NCI-H510A treated with DMSO at 0.1 percent for 48 hours (cell line): Measurements from ENCODE around the gene CLEC18B.
"Not testable (repeated sequence)": the region's sequence is repeated elsewhere in the genome, so short reads cannot be mapped to it uniquely, and the experiment has no call there.

Experiments
- DNase-seq: peaks from one replicate; lab custom pipeline; 2025; lab: John Stamatoyannopoulos, UW

CLEC18B gene

DNA sequence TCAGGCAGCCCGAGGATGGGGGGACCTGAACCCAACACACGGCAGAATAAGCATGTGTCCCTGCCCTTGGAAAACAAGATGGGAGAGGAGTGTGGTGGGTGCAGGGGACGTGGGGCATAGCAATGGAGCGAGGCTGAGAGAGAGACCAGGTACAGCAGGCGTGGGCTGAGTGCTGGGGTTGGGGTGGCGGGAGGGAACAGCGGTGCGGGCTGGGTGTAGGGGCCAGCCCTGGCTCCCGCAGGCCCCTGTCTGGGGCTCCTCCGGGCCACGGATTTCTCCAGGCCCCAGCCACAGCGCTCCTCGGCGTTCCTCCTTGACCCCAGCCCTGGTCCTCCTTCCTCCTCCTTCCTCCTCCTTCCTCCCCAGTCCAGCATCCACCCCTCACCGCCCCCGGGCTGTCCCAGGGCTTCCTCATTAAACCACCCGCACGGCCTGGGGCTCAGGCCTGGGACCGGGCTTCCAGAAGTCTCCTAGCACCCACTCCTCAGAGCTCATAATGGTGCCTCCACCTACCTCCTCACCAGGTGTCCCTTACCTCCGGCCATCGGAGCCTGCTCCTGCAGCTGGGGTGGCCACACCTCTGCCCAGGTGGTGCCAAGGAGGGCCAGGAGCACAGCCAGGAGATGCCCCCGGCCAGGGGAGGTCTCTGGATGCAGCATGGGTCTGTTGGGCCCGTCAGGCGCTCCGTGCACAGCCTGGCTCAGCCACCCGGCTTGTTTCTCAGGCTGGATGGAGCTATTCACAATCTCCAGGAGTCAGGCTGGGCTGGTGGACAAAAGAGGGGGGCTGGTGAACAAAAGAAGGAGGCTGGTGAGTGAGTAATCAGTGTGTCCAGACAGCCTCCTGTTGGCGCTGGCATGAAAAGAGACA lies at the start of gene CLEC18B:
Gene CLEC18B, minus strand, starts transcription at position 867 of the 870 bp plus-strand sequence. Its CDS starts 208 bp downstream, at position 659.
- DNase-seq = not testable (repeated sequence)

GRCh38 chr16:74469946-74470478 lies 48.7 kb upstream of the CLEC18B start:
- DNase-seq = no peak

DNA sequence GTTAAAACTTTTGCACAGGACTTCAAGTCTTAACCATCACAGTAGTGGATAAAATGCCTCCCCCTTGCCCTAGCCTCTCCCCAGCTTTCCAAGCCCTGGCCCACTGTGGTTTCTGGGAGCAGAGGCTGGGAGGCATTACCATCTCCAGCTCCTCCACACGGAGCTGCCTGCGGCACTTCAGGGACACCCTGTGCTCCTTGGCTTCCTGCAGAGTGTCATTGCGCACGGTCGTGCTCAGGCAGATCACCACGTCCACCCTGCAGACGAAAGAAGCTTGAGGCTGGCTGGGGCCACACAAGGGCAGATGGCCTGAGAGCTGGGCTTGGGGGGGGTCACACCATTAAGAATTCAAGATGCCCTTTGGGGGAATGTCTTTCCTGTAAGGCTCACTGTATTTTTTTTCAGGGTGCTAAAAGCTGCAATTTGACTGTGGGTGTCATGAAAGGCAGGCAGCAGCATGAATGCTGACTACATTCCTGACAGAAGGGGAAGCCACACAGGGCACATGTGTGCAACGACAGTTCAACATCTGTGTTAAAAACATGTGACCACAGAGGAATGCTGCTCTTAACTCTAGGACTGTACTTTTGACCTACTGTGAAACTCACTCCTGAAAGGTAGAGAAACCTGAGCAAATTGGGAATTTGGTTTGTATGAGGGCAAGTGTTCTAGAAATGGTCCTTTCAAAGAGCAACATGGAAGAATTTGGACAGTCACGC lies 47.7 kb upstream of the CLEC18B start:
- DNase-seq = no peak

GRCh38 chr16:74466872-74467271 lies 45.6 kb upstream of the CLEC18B start:
- no peak for DNase-seq

GRCh38 chr16:74465851-74466685 lies 44.8 kb upstream of the CLEC18B start:
- no peak for DNase-seq

DNA sequence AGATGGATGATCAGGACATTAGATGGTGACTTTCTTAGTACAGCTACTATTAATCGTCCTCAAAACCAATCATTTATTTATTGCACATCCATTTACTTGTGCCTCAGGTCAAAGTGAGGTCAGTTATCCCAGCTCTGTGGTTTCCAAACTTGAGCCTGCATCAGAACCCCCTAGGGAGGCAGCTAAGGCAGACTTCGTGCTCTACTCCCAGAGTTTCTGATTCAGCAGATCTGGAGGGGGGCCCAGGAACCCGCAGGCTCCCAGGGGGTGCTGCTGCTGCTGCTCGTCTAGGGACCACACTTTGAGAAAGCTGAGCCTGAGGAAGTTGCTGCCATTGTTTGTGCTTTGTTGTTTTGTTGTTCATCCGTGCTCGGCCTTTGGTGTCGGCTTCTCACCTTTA lies 44.0 kb upstream of the CLEC18B start:
- no peak for DNase-seq

- DNase-seq = no peak
Measured at GRCh38 chr16:74463888-74464287, 42.6 kb upstream of the CLEC18B start.

DNA sequence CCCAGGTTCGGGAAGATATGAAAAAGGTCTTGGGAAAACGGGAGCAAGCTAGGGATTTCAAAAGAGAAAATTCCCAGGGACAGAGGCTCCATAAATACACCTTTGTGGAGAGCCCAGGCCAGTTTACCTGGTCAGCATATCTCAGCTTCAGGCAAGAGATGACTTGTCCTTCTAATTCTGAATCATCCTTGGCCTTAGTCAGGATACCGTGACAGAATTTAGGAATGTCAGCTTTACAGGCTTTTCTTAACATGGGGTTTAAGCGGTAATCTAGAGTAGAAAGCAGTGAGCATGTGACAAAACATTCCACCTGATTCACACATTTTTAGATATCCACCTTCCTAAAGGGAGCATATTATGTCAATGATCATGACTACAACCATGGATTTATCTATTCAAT lies 41.1 kb upstream of the CLEC18B start:
- no peak for DNase-seq

- no peak for DNase-seq
Measured at GRCh38 chr16:74461826-74462225, 40.5 kb upstream of the CLEC18B start.

- no peak for DNase-seq
Measured at GRCh38 chr16:74460542-74460941, 39.3 kb upstream of the CLEC18B start.

DNA sequence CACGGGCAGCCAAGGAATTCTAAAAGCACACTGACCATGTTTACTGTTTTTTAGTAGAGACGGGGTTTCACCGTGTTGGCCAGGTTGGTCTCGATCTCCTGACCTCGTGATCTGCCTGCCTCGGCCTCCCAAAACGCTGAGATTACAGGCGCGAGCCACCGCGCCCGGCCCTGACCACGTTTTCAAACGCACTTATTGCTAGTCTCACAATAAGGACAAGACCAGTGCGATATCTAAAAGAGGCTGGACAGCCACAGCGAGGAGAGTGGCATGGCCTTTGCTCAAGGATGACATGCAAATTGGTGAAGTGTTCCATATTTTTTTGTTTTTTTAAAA lies 35.0 kb upstream of the CLEC18B start:
- no peak for DNase-seq

DNA sequence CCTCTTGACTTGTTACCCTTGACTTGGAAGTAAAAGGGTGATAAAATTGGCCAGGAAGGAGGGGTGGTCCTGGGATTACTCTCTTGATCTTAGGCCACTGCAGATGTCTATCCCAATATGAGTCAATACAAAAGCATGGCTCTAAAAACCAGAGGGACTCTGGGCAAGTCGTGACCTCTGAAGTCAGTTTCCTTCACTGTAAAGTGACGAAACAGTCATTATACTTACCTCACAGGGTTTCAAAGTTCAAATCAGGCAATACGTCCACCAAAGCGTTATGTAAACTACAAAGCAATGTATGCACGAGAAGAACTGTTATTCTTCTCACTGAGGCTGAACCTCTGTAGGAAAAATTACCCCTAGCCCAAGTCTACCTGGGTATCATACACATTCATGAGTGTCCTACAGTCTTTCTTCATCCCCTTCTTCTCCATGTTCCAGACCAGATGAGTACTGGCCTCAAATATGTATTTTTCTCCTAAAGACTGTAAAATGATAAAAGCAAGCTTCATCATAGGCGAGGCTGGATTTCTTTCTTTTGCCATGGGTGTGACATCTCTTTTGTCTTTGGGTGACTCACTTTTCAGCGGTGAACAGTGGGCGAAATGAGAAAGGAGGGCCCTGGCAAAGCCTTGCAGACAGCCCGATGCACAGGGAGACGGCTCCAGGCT lies 34.5 kb upstream of the CLEC18B start:
- DNase-seq = no peak

GRCh38 chr16:74455213-74455612 lies 33.9 kb upstream of the CLEC18B start:
- DNase-seq = no peak

DNA sequence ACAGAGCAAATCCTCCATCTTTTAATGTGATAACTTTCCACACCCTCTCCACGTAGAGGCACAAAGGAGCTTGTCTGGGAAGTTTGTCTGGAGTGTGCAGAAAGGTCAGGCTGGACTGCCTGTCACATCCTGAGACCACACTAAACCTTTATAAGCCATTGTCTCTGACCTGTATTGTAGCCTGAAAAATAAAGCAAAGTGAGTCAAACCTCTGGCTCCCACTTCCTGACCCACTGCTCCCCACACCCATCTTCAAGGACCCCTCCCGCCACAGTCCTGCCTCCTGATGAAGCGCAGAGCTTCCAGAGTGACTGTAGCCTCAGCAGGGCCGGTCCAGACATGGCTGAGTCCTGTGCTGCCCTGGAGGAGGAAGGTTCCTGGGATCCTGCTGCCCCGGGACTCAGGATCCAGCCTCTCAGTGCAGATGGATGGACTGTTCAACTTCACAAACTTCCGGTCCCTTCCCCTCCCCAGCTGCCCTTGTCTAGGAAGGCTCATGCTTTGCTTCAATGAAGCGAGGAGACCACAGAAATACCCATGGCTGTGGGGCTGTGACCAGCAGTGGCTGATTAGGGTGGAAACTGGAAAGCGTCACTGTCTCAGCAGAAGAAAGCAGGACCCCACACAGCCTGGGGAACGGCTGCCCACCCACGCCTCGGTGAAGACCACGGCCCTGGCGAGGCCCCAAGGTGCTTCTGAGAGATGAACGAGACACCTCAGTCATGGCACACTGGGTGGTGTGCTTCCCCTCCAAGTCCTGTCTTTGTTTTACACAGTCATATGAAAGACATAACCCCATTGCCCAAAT lies 30.9 kb upstream of the CLEC18B start:
- DNase-seq = no peak

- no peak for DNase-seq
Measured at GRCh38 chr16:74450967-74451760, 29.9 kb upstream of the CLEC18B start.

- no peak for DNase-seq
Measured at GRCh38 chr16:74450236-74450635, 29.0 kb upstream of the CLEC18B start.

DNA sequence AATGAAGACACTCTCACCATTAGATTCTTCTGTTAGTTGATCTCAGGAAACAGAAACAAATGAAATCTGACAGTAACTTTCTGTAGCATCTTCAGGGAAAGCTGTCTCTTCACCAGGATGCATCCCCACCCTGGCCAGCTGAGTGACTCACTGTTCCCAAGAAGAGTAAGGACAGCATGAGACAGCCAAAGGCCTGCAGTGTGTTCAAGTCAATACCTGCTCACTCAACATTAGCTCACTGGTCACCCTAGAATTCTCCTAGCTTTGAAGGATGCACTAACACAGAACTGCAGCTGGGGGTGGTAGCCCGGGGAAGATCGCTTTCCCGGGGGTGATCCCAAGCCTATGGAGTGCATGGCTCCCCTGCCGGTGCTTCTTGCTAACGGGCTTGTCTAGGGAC lies 28.2 kb upstream of the CLEC18B start:
- no peak for DNase-seq

DNA sequence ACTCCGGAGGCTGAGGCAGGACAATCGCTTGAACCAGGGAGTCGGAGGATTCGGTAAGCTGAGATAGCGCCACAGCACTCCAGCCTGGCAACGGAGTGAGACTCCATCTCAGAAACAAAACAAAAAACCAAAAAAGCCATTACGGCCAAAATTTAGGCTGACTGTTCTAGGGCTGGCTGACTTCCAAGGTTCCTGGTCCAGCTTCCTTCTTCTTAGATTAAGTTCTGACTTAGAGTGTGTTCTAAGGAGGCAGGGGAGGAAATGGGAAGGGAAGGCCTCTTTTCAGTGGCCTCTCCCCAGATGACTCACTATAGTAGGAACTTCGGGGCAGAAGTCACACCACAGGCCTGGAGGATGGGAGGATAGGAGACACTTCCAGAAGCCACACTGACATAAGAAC lies 27.7 kb upstream of the CLEC18B start:
- no peak for DNase-seq

DNA sequence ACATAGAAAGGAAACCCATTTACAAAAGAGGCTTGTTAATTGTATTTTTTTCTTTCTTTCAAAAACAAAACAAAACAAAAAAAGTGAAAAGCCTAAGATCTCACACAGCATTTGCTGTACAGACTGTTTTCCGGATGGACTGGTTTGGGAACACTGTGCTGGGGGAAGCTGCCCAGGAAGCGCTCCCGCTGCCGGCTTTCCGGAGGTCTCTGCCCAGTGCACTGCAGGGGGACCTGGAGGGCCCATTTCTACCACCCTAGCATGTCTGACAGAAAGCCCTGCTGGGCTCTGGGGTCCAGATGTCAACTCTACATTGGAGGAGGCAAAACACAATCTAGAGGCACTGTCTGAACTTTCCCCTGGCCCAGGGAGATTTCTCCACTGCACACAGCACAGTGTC lies 26.3 kb upstream of the CLEC18B start:
- no peak for DNase-seq

- DNase-seq = no peak
Measured at GRCh38 chr16:74446866-74447265, 25.6 kb upstream of the CLEC18B start.
